ENCODE data around the gene PLAAT1. TPM values are rescaled to one million over a fixed set of nuclear protein-coding genes. Genes with fewer than 3 reads are reported as not detected.
A peak's percentile ranks its signal among the peaks of the same experiment; 100 is the strongest.

PLAAT1 gene
- polyA plus RNA-seq, 1 donor from 2014 or later: 10.7 TPM

DNA sequence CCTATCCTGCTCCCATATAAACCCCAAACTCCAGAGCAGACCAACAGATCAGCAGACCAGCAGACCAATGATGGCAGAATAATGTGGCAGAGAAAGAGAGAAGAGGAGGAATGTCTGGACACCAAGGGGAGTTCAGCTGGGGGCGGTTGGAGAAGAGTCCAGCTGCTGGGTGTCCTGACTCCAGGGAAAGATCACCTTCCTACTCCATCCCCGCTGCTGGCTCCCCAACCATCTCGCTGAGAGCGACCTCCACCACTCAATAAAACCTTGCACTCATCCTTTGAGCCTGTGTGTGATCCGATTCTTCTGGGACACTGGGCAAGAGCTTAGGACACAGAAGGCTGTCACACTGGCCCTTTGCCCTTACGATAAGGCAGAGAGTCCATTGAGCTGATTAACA lies 12.8 kb upstream of the PLAAT1 start:
- Histone ChIP-seq H3K4me3 (ENCODE audit: low read length) (no peak overlapping the region), H3K9ac (ENCODE audit: low read length) (no peak overlapping the region), H3K27ac (ENCODE audit: low read length) (no peak overlapping the region), H3K9me3 (ENCODE audit: low read length) (no peaks in the 10 kb centered on the region), H3F3A (ENCODE audit: insufficient read depth, low read length, poor library complexity, severe bottlenecking) (no peaks in the 10 kb centered on the region), H3K4me2 (ENCODE audit: low read length) (no peak overlapping the region), H3K36me3 (ENCODE audit: insufficient read depth, low read length) (no peaks in the 10 kb centered on the region), H3K79me2 (replicated peaks; ENCODE audit: insufficient read depth, low read length) (no peaks in the 10 kb centered on the region), H3K9me2 (ENCODE audit: insufficient read depth, low read length) (no peaks in the 10 kb centered on the region), H4K20me1 (ENCODE audit: insufficient read depth) (no peaks in the 10 kb centered on the region), H3K27me3 (ENCODE audit: insufficient read depth, low read depth, low read length) (no peaks in the 10 kb centered on the region), H2AFZ (ENCODE audit: low read depth, low read length) (no peak overlapping the region)
- no peak for TF ChIP-seq SMC3 (conservative IDR thresholded peaks at IDR 0.05; ENCODE audit: poor library complexity)
- TF ChIP-seq POLR2AphosphoS5 (IDR thresholded peaks at IDR 0.05): no peak
- no peak for TF ChIP-seq EP300 (conservative IDR thresholded peaks at IDR 0.05; ENCODE audit: poor library complexity, severe bottlenecking)
- TF ChIP-seq, protein P1, sequence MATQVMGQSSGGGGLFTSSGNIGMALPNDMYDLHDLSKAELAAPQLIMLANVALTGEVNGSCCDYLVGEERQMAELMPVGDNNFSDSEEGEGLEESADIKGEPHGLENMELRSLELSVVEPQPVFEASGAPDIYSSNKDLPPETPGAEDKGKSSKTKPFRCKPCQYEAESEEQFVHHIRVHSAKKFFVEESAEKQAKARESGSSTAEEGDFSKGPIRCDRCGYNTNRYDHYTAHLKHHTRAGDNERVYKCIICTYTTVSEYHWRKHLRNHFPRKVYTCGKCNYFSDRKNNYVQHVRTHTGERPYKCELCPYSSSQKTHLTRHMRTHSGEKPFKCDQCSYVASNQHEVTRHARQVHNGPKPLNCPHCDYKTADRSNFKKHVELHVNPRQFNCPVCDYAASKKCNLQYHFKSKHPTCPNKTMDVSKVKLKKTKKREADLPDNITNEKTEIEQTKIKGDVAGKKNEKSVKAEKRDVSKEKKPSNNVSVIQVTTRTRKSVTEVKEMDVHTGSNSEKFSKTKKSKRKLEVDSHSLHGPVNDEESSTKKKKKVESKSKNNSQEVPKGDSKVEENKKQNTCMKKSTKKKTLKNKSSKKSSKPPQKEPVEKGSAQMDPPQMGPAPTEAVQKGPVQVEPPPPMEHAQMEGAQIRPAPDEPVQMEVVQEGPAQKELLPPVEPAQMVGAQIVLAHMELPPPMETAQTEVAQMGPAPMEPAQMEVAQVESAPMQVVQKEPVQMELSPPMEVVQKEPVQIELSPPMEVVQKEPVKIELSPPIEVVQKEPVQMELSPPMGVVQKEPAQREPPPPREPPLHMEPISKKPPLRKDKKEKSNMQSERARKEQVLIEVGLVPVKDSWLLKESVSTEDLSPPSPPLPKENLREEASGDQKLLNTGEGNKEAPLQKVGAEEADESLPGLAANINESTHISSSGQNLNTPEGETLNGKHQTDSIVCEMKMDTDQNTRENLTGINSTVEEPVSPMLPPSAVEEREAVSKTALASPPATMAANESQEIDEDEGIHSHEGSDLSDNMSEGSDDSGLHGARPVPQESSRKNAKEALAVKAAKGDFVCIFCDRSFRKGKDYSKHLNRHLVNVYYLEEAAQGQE (IDR thresholded peaks at IDR 0.05; ENCODE audit: borderline replicate concordance): no peak
- TF ChIP-seq RAD21 (conservative IDR thresholded peaks at IDR 0.05): no peak
- no peak for TF ChIP-seq MXI1 (conservative IDR thresholded peaks at IDR 0.05; ENCODE audit: poor library complexity, severe bottlenecking)
- TF ChIP-seq EZH2 (IDR thresholded peaks at IDR 0.05; ENCODE audit: borderline replicate concordance, insufficient read depth, low read length, poor library complexity, severe bottlenecking): no peak
- no peak for TF ChIP-seq TAF1 (IDR thresholded peaks at IDR 0.05; ENCODE audit: low read depth)

GRCh38 chr3:193229851-193230420 lies 11.1 kb upstream of the PLAAT1 start:
- no peaks in the 10 kb centered on the region for H3K79me2 ChIP-seq (replicated peaks; ENCODE audit: insufficient read depth, low read length)
- no peaks in the 10 kb centered on the region for H4K20me1 ChIP-seq (ENCODE audit: insufficient read depth)
- no peaks in the 10 kb centered on the region for H3K36me3 ChIP-seq (ENCODE audit: insufficient read depth, low read length)
- H3K9ac ChIP-seq (ENCODE audit: low read length): no peak overlapping the region
- H3K27me3 ChIP-seq (ENCODE audit: insufficient read depth, low read depth, low read length): no peaks in the 10 kb centered on the region
- H3K4me3 ChIP-seq (ENCODE audit: low read length): no peak overlapping the region
- H3K9me2 ChIP-seq (ENCODE audit: insufficient read depth, low read length): no peaks in the 10 kb centered on the region
- H3K9me3 ChIP-seq (ENCODE audit: low read length): no peaks in the 10 kb centered on the region
- peak overlapping the region; percentile 49 for H3K27ac ChIP-seq (ENCODE audit: low read length)
- H3F3A ChIP-seq (ENCODE audit: insufficient read depth, low read length, poor library complexity, severe bottlenecking): no peaks in the 10 kb centered on the region
- H2AFZ ChIP-seq (ENCODE audit: low read depth, low read length): no peak overlapping the region
- no peak overlapping the region for H3K4me2 ChIP-seq (ENCODE audit: low read length)
- TF ChIP-seq MXI1 (conservative IDR thresholded peaks at IDR 0.05; ENCODE audit: poor library complexity, severe bottlenecking): no peak
- no peak for TF ChIP-seq TAF1 (IDR thresholded peaks at IDR 0.05; ENCODE audit: low read depth)
- TF ChIP-seq, protein P2, sequence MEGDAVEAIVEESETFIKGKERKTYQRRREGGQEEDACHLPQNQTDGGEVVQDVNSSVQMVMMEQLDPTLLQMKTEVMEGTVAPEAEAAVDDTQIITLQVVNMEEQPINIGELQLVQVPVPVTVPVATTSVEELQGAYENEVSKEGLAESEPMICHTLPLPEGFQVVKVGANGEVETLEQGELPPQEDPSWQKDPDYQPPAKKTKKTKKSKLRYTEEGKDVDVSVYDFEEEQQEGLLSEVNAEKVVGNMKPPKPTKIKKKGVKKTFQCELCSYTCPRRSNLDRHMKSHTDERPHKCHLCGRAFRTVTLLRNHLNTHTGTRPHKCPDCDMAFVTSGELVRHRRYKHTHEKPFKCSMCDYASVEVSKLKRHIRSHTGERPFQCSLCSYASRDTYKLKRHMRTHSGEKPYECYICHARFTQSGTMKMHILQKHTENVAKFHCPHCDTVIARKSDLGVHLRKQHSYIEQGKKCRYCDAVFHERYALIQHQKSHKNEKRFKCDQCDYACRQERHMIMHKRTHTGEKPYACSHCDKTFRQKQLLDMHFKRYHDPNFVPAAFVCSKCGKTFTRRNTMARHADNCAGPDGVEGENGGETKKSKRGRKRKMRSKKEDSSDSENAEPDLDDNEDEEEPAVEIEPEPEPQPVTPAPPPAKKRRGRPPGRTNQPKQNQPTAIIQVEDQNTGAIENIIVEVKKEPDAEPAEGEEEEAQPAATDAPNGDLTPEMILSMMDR (IDR thresholded peaks at IDR 0.05; ENCODE audit: poor library complexity, severe bottlenecking): peak; percentile 29
- TF ChIP-seq RAD21 (conservative IDR thresholded peaks at IDR 0.05): peak; percentile 45
- TF ChIP-seq SMC3 (conservative IDR thresholded peaks at IDR 0.05; ENCODE audit: poor library complexity): peak; percentile 34
